ENCODE measurements around the gene ARCN1. TPM values are rescaled to one million over a fixed set of nuclear protein-coding genes. Genes with fewer than 3 reads are reported as not detected.

Gene ARCN1
- total RNA-seq, 1 donor from 2014 or later, result 99.4 TPM

DNA sequence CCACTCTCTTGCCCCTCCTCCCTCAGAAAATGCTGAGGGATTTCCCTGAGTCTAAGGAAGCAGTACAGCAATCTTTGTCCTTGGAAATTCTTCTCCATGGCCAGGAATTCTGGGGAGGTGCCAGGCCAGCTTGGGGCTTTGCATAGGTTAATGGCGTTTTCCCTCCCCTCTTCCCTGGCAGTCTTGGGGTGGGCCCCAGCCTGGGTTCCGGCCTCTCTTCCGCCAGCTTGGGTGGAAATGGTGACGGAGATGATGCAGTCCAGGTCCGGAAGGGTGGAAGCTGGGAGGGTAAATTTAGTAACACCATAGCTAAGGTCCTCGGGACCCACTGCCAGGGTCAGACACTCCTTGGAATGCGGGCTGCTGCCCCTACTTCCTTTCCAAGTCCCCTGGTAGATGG, 40.2 kb downstream of the ARCN1 start:
- peak overlapping the region; percentile 79 for H3K4me3 ChIP-seq
- intact Hi-C loops (cut with micrococcal nuclease), result no loop called here
- peaks cover 96% of the 10 kb centered on the region for H3K4me1 ChIP-seq
- TF ChIP-seq, protein P1, sequence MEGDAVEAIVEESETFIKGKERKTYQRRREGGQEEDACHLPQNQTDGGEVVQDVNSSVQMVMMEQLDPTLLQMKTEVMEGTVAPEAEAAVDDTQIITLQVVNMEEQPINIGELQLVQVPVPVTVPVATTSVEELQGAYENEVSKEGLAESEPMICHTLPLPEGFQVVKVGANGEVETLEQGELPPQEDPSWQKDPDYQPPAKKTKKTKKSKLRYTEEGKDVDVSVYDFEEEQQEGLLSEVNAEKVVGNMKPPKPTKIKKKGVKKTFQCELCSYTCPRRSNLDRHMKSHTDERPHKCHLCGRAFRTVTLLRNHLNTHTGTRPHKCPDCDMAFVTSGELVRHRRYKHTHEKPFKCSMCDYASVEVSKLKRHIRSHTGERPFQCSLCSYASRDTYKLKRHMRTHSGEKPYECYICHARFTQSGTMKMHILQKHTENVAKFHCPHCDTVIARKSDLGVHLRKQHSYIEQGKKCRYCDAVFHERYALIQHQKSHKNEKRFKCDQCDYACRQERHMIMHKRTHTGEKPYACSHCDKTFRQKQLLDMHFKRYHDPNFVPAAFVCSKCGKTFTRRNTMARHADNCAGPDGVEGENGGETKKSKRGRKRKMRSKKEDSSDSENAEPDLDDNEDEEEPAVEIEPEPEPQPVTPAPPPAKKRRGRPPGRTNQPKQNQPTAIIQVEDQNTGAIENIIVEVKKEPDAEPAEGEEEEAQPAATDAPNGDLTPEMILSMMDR (IDR thresholded peaks at IDR 0.05; ENCODE audit: borderline replicate concordance), result no peak
- H3K27ac ChIP-seq (replicated peaks), result peak overlapping the region; percentile 93
- peak; percentile 61 for DNase-seq
- H3K36me3 ChIP-seq, result peaks cover 43% of the 10 kb centered on the region
- H3K9me3 ChIP-seq (replicated peaks), result no peaks in the 10 kb centered on the region
- no peaks in the 10 kb centered on the region for H3K27me3 ChIP-seq (ENCODE audit: low read depth)

DNA sequence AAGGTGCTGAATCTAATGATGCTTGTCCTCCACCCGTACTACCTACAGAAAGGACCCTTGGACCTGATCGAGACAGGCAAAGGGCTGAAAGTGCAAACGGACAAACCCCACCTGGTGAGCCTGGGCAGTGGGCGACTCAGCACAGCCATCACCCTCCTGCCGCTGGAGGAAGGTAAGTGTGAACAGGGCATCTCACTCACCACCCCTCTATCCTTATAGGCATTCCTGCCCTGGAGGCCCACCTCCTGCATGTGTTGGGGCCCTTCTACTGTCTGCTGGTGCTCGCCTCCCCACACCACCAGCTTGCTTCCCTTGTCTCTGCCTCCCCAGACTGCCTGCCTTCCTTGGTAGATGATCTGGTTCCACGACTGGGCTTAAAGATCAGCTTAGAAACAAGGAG, 42.3 kb downstream of the ARCN1 start:
- TF ChIP-seq, protein P1 (IDR thresholded peaks at IDR 0.05; ENCODE audit: borderline replicate concordance), result no peak
- H3K4me3 ChIP-seq, result no peak overlapping the region
- H3K27ac ChIP-seq (replicated peaks), result peak overlapping the region; percentile 91
- peaks cover 99% of the 10 kb centered on the region for H3K4me1 ChIP-seq
- peaks cover 50% of the 10 kb centered on the region for H3K36me3 ChIP-seq
- H3K9me3 ChIP-seq (replicated peaks), result no peaks in the 10 kb centered on the region
- H3K27me3 ChIP-seq (ENCODE audit: low read depth), result no peaks in the 10 kb centered on the region
- intact Hi-C loops (cut with micrococcal nuclease), result no loop called here
- DNase-seq, result no peak

DNA sequence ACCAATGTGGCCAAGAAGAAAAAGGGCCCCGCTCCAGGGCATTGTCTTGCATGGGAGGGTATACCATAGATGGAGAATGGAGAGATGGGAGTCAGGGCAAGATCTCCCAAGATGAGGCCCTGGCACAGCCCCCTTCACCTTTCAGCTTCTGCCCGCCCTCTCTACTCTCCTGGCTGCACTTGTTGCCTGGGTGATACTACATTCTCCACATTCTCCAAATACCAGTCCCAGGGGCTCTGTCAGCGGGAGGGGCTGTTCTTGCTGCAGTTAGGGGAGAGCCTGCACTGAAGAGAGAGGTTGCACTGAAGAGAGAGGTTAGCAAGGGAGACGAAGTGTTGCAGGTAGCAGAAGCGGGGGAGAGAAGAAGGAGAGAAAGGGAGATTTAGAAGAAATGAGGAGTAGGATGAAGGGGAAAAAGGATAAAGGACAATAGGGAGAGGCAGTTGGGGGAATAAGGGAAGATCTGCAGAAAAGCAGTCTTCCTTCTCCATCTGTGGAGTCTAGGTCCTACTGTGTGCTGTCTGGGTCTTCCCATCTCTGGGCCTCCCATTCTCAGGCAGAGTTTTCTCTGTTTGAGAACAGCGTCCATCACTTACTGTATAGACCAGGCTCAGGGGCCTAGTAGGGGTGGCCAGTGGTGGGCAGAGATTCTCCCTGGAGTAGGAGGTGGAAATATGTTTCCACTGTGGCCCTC, 43.2 kb downstream of the ARCN1 start:
- no peaks in the 10 kb centered on the region for H3K9me3 ChIP-seq (replicated peaks)
- H3K27ac ChIP-seq (replicated peaks), result peak overlapping the region; percentile 91
- peaks cover 99% of the 10 kb centered on the region for H3K4me1 ChIP-seq
- no peak overlapping the region for H3K4me3 ChIP-seq
- no peaks in the 10 kb centered on the region for H3K27me3 ChIP-seq (ENCODE audit: low read depth)
- DNase-seq, result no peak
- intact Hi-C loops (cut with micrococcal nuclease), result no loop called here
- TF ChIP-seq, protein P1 (IDR thresholded peaks at IDR 0.05; ENCODE audit: borderline replicate concordance), result no peak
- peaks cover 50% of the 10 kb centered on the region for H3K36me3 ChIP-seq

DNA sequence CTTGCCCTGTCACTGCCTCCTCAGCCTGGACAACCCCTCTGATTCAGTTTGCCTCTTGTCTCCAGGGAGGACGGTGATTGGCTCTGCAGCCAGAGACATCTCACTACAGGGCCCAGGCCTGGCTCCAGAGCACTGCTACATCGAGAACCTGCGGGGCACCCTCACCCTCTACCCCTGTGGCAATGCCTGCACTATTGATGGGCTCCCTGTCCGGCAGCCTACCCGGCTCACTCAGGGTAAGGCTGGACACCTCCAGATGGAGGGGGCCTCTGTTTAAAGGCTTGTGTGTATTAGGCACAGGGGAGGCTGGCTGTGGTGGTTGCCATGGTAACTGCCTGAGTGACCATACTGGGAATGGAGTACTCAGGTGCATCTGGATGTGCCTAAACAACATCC, 43.8 kb downstream of the ARCN1 start:
- no peaks in the 10 kb centered on the region for H3K27me3 ChIP-seq (ENCODE audit: low read depth)
- no peak overlapping the region for H3K4me3 ChIP-seq
- intact Hi-C loops (cut with micrococcal nuclease), result no loop called here
- no peak for DNase-seq
- peaks cover 99% of the 10 kb centered on the region for H3K4me1 ChIP-seq
- H3K27ac ChIP-seq (replicated peaks), result peak overlapping the region; percentile 91
- no peaks in the 10 kb centered on the region for H3K9me3 ChIP-seq (replicated peaks)
- TF ChIP-seq, protein P1 (IDR thresholded peaks at IDR 0.05; ENCODE audit: borderline replicate concordance), result no peak
- peaks cover 50% of the 10 kb centered on the region for H3K36me3 ChIP-seq

DNA sequence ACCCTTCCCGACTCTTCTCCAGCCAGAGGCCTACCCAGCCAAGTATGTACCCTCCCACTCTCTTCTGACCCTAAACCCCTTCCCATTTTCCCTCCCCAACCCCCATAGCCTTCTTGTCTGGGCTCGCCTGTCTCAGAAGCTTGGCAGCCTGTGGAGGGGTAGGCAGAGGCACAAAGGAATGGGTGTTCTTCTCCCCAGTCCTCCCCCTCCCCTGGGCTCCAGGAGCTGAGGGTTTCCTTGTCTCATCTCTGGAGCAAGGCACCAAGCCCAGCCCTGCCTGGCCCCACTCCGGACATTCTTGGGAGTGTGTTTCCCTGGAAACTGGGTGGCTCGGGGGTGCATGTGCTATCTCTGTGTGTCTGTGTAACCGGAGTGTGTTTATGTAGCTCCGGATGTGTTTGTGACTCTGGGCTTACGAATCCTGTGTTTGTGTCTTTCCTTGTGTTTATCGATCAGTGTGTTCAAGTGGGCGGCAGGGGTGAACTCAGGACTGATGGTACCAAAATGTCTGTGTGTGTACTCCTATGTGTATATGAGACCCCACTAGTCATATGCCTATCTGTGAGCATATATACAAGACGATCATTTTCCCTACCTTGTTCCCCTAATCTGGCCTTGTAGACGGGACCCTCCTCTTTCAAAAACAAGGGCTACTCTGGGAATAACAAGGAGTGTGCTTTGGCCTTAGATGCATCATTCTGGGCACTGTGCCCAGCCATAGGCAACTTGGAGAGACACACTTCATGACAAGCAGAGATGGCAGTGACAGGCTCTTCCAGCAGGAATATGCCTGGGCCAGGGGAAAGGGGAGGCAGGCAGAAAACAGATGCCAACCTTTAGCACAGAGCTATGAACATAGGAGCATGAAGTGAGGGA, 46.1 kb downstream of the ARCN1 start:
- Histone ChIP-seq H3K4me3 (peak overlapping the region; percentile 72), H3K27me3 (ENCODE audit: low read depth) (no peaks in the 10 kb centered on the region), H3K4me1 (peaks cover 99% of the 10 kb centered on the region), H3K9me3 (replicated peaks) (no peaks in the 10 kb centered on the region), H3K36me3 (peaks cover 48% of the 10 kb centered on the region), H3K27ac (replicated peaks) (peak overlapping the region; percentile 91)
- TF ChIP-seq, protein P1 (IDR thresholded peaks at IDR 0.05; ENCODE audit: borderline replicate concordance), result no peak
- peak; percentile 79 for DNase-seq
- intact Hi-C loops (cut with micrococcal nuclease), result no loop called here

Measured in left ventricle myocardium inferior (tissue), 1 donor.